IMR-90 (cell line): ENCODE measurements around the gene DSE. TPM values are rescaled to one million over a fixed set of nuclear protein-coding genes. Genes with fewer than 3 reads are reported as not detected.

ENCODE experiments used
- ATAC-seq: fragments of 200-7000 bp; cut with Tn5 transposase; 2 replicates; pipeline ENCODE4 v1.9.1; 2020; ENCODE audit warnings: low read depth, mild to moderate bottlenecking, moderate library complexity
- BruUV-seq: library from RNA; stranded (reverse); fragments of 400-500 nt; replicated peaks from 2 replicates; lab custom pipeline; 2021; lab: Mats Ljungman, UMichigan
- CTCF ChIA-PET: fragments of 300-600 bp; formaldehyde crosslinking; extraction: SDS; loops from one replicate; lab custom pipeline; 2021; ENCODE audit warnings: antibody characterized with exemption; lab: Yijun Ruan, JAX
- POLR2A ChIA-PET: fragments of 300-600 bp; sonication (Branson Sonifier 250); formaldehyde crosslinking; loops from one replicate; lab custom pipeline; 2022; ENCODE audit warnings: antibody characterized with exemption; ENCODE audit not compliant: unreplicated experiment; lab: Charles Lee
- DNase-seq: peaks from one replicate; pipeline ENCODE4 v3.0.0; 2013
- H2AFZ ChIP-seq: replicated peaks from 2 replicates; pipeline ENCODE3; 2013; ENCODE audit warnings: low read length, mild to moderate bottlenecking; ENCODE audit not compliant: poor library complexity
- H2AK5ac ChIP-seq: 2 replicates; pipeline ENCODE4 v1.6.1; 2013; ENCODE audit warnings: low read depth, low read length, inconsistent platforms
- H2AK9ac ChIP-seq: replicated peaks from 2 replicates; pipeline ENCODE3; 2013; ENCODE audit warnings: mild to moderate bottlenecking, low read depth, low read length, moderate library complexity; ENCODE audit not compliant: poor library complexity
- H2BK120ac ChIP-seq: 2 replicates; pipeline ENCODE4 v1.6.1; 2013; ENCODE audit warnings: low read depth, low read length, inconsistent platforms
- H2BK15ac ChIP-seq: 3 replicates; pipeline ENCODE4 v1.6.1; 2013; ENCODE audit warnings: low read depth, low read length, inconsistent platforms
- H2BK20ac ChIP-seq: 2 replicates; pipeline ENCODE4 v1.6.1; 2013; ENCODE audit warnings: low read depth, mild to moderate bottlenecking, inconsistent platforms, low read length, moderate library complexity
- H2BK5ac ChIP-seq: 2 replicates; pipeline ENCODE4 v1.6.1; 2013; ENCODE audit warnings: mild to moderate bottlenecking, low read depth, low read length, inconsistent platforms; ENCODE audit not compliant: poor library complexity, severe bottlenecking
- H3K14ac ChIP-seq: replicated peaks from 2 replicates; pipeline ENCODE4 v1.6.1; 2013; ENCODE audit warnings: low read depth, low read length, inconsistent platforms
- H3K18ac ChIP-seq: 2 replicates; pipeline ENCODE4 v1.6.1; 2013; ENCODE audit warnings: low read depth, low read length, control low read depth
- H3K23ac ChIP-seq: 2 replicates; pipeline ENCODE4 v1.6.1; 2013; ENCODE audit warnings: low read depth, low read length, inconsistent platforms
- H3K27ac ChIP-seq: 2 replicates; pipeline ENCODE4 v1.5.1; 2013; ENCODE audit warnings: mild to moderate bottlenecking, control low read depth, low read length; ENCODE audit not compliant: insufficient read depth
- H3K27me3 ChIP-seq: 2 replicates; pipeline ENCODE4 v1.6.1; 2013; ENCODE audit warnings: low read length; ENCODE audit not compliant: control insufficient read depth, insufficient read depth
- H3K36me3 ChIP-seq: 2 replicates; pipeline ENCODE4 v1.6.1; 2013; ENCODE audit warnings: low read length, mixed read lengths; ENCODE audit not compliant: control insufficient read depth, insufficient read depth
- H3K4ac ChIP-seq: 2 replicates; pipeline ENCODE4 v1.6.1; 2013; ENCODE audit warnings: low read depth, low read length, inconsistent platforms
- H3K4me1 ChIP-seq: 2 replicates; pipeline ENCODE4 v1.6.1; 2013; ENCODE audit warnings: low read length, mixed read lengths; ENCODE audit not compliant: control insufficient read depth, insufficient read depth
- H3K4me2 ChIP-seq: 2 replicates; pipeline ENCODE4 v1.6.1; 2013; ENCODE audit warnings: low read depth, mild to moderate bottlenecking, control low read depth, low read length, moderate library complexity
- H3K4me3 ChIP-seq: 2 replicates; pipeline ENCODE4 v1.5.1; 2013; ENCODE audit warnings: low read depth, mild to moderate bottlenecking, control low read depth, low read length, moderate library complexity; ENCODE audit not compliant: insufficient read depth
- H3K56ac ChIP-seq: 2 replicates; pipeline ENCODE4 v1.6.1; 2013; ENCODE audit warnings: low read length, inconsistent platforms; ENCODE audit not compliant: insufficient read depth; ENCODE audit errors: extremely low read depth
- H3K79me1 ChIP-seq, 2 experiments: 2 replicates each; pipeline ENCODE4 v1.6.1; 2013; ENCODE audit warnings: low read length in 2 of 2, inconsistent platforms in 1 of 2, low read depth in 1 of 2
- H3K9ac ChIP-seq: 2 replicates; pipeline ENCODE4 v1.6.1; 2013; ENCODE audit warnings: low read depth, low read length, control low read depth
- H3K9me1 ChIP-seq: 2 replicates; pipeline ENCODE4 v1.6.1; 2013; ENCODE audit warnings: low read length, inconsistent platforms; ENCODE audit not compliant: insufficient read depth
- H3K9me3 ChIP-seq: 2 replicates; pipeline ENCODE4 v1.6.1; 2013; ENCODE audit warnings: low read length; ENCODE audit not compliant: control insufficient read depth, insufficient read depth
- H4K20me1 ChIP-seq: 2 replicates; pipeline ENCODE4 v1.6.1; 2013; ENCODE audit warnings: low read length, inconsistent platforms; ENCODE audit not compliant: insufficient read depth
- H4K5ac ChIP-seq: 2 replicates; pipeline ENCODE4 v1.6.1; 2013; ENCODE audit warnings: mild to moderate bottlenecking, low read depth, low read length, control low read depth
- H4K8ac ChIP-seq, 2 experiments: 2 replicates each; pipeline ENCODE4 v1.6.1; 2013; ENCODE audit warnings: low read depth in 2 of 2, low read length in 2 of 2, control low read depth in 1 of 2, inconsistent platforms in 1 of 2
- H4K91ac ChIP-seq: 2 replicates; pipeline ENCODE4 v1.6.1; 2013; ENCODE audit warnings: low read depth, low read length, inconsistent platforms; ENCODE audit not compliant: insufficient read depth
- BHLHE40 ChIP-seq: fragments of 150-350 bp; IDR thresholded peaks from 2 replicates; pipeline ENCODE4 v1.6.1; 2016; ENCODE audit warnings: mild to moderate bottlenecking, low read depth, low read length
- CEBPB ChIP-seq: IDR thresholded peaks from 2 replicates; pipeline ENCODE4 v1.6.1; 2012; ENCODE audit warnings: low read depth, low read length, improper control_type of control experiment
- CHD1 ChIP-seq: IDR thresholded peaks from 2 replicates; pipeline ENCODE4 v1.6.1; 2012; ENCODE audit warnings: low read depth, low read length, improper control_type of control experiment
- CTCF ChIP-seq: conservative IDR thresholded peaks from 2 replicates; pipeline ENCODE4 v1.5.1; 2012; ENCODE audit warnings: mild to moderate bottlenecking, low read depth, low read length, improper control_type of control experiment
- ELK1 ChIP-seq: fragments of 150-350 bp; IDR thresholded peaks from 2 replicates; pipeline ENCODE4 v1.6.1; 2016; ENCODE audit warnings: low read depth, mild to moderate bottlenecking, low read length, moderate library complexity, borderline replicate concordance
- FOS ChIP-seq: fragments of 150-350 bp; IDR thresholded peaks from 2 replicates; pipeline ENCODE4 v1.6.1; 2016; ENCODE audit warnings: low read depth, low read length
- MAFK ChIP-seq: IDR thresholded peaks from 2 replicates; pipeline ENCODE4 v1.6.1; 2012; ENCODE audit warnings: low read depth, low read length, improper control_type of control experiment
- MAZ ChIP-seq: IDR thresholded peaks from 2 replicates; pipeline ENCODE4 v1.6.1; 2012; ENCODE audit warnings: low read depth, mild to moderate bottlenecking, low read length, improper control_type of control experiment, moderate library complexity, borderline replicate concordance
- MXI1 ChIP-seq: IDR thresholded peaks from 2 replicates; pipeline ENCODE4 v1.6.1; 2012; ENCODE audit warnings: low read depth, mild to moderate bottlenecking, low read length, moderate library complexity, borderline replicate concordance
- NFE2L2 ChIP-seq: fragments of 150-350 bp; IDR thresholded peaks from 2 replicates; pipeline ENCODE4 v1.6.1; 2016; ENCODE audit warnings: low read depth, mild to moderate bottlenecking, low read length
- POLR2A ChIP-seq: IDR thresholded peaks from 2 replicates; pipeline ENCODE4 v1.6.1; 2012; ENCODE audit warnings: mild to moderate bottlenecking, low read depth, low read length
- RAD21 ChIP-seq: IDR thresholded peaks from 2 replicates; pipeline ENCODE4 v1.6.1; 2012; ENCODE audit warnings: low read length, improper control_type of control experiment
- RCOR1 ChIP-seq: IDR thresholded peaks from 2 replicates; pipeline ENCODE4 v1.6.1; 2012; ENCODE audit warnings: mild to moderate bottlenecking, low read length, improper control_type of control experiment; ENCODE audit not compliant: insufficient replicate concordance
- RFX5 ChIP-seq: IDR thresholded peaks from 2 replicates; pipeline ENCODE4 v1.8.0; 2012; ENCODE audit warnings: low read depth, mild to moderate bottlenecking, low read length, moderate library complexity
- SMC3 ChIP-seq: fragments of 150-350 bp; IDR thresholded peaks from 2 replicates; pipeline ENCODE4 v1.6.1; 2016; ENCODE audit warnings: low read depth, mild to moderate bottlenecking, antibody characterized with exemption, low read length, moderate library complexity
- USF2 ChIP-seq: fragments of 150-350 bp; IDR thresholded peaks from 2 replicates; pipeline ENCODE4 v1.6.1; 2017; ENCODE audit warnings: mild to moderate bottlenecking, antibody characterized with exemption, low read length, low read depth
- WGBS, 2 experiments: methylation state at CpG; one replicate each; pipeline versions ENCODE4 v1.1.5 to v1.1.7; 2013; ENCODE audit warnings: missing lambda C conversion rate in 2 of 2; ENCODE audit not compliant: insufficient read length in 1 of 2; ENCODE audit errors: extremely low coverage in 2 of 2; 5-methylcytosine and 5-hydroxymethylcytosine counted together
- dilution Hi-C: fragments of 300-500 bp; cut with HindIII; formaldehyde crosslinking; loops from one replicate; pipeline ENCODE4 v1.14.3; 2018; ENCODE audit warnings: low sequenced_read_pairs; ENCODE audit not compliant: unreplicated experiment
- in situ Hi-C: fragments of 300-500 bp; cut with MboI; formaldehyde crosslinking; loops from 3 replicates; pipeline ENCODE4 v1.14.3; 2019; ENCODE audit warnings: low sequenced_read_pairs, inconsistent platforms, mixed read lengths
- intact Hi-C: fragments of 100-400 bp; cut with micrococcal nuclease; formaldehyde crosslinking; loops from 2 replicates; pipeline ENCODE4 v1.10.0; 2022
- polyA plus RNA-seq, 3 experiments: library from polyadenylated mRNA; depleted of rRNA; stranded (reverse); fragments of >200 nt; gene quantifications; 2 replicates each; pipeline ENCODE4 v1.2.3, GENCODE V29; 2012; ENCODE audit warnings: low replicate concordance in 1 of 3
- total RNA-seq: library from RNA; depleted of rRNA; stranded (reverse); fragments of >200 nt; gene quantifications from 2 replicates; pipeline ENCODE4 v1.2.3, GENCODE V29; 2012

Gene DSE
- total and polyA plus RNA-seq, 2 of the 4 experiments (the other 2 are of a cell fraction), result 48.0 to 154 TPM

GRCh38 chr6:116365743-116366142 lies 5.0 kb upstream of the DSE start:
- Histone ChIP-seq H3K18ac (no peak overlapping the region; the same call in 1 of the 2 replicates), H4K20me1 (no peaks in the 10 kb centered on the region), H3K79me1 (peaks cover 11 to 19% of the 10 kb centered on the region in 2 experiments), H3K14ac (no peak overlapping the region), H4K5ac (no peak overlapping the region), H2AK5ac (no peak overlapping the region), H3K23ac (no peak overlapping the region), H2BK20ac (no peak overlapping the region), H3K9me3 (no peaks in the 10 kb centered on the region), H2BK120ac (no peak overlapping the region), H2BK5ac (no peak overlapping the region), H3K4me1 (peaks cover 2% of the 10 kb centered on the region), H2AK9ac (no peak overlapping the region), H2AFZ (no peak overlapping the region), H3K4me2 (no peak overlapping the region), H3K9ac (no peak overlapping the region), H4K8ac (no peak overlapping the region), H2BK15ac (no peak overlapping the region), H3K4ac (no peak overlapping the region), H3K56ac (no peak overlapping the region), H3K36me3 (no peaks in the 10 kb centered on the region), H3K9me1 (no peaks in the 10 kb centered on the region), H3K4me3 (no peak overlapping the region), H4K91ac (no peak overlapping the region), H3K27me3 (no peaks in the 10 kb centered on the region), H3K27ac (no peak overlapping the region)
- ChIA-PET CTCF (no interaction called here), POLR2A (no interaction called here)
- in situ Hi-C loops (no loop called here), dilution Hi-C loops (no loop called here), intact Hi-C loops (no loop called here)
- WGBS, 2 experiments, result no CpG with 5 or more reads among the region's 2 CpGs
- TF ChIP-seq CHD1 (no peak), MAFK (no peak), RFX5 (no peak), NFE2L2 (no peak), RAD21 (no peak), ELK1 (no peak), CTCF (no peak), CEBPB (no peak), POLR2A (no peak), RCOR1 (no peak), USF2 (no peak), BHLHE40 (no peak), MXI1 (no peak), SMC3 (no peak), FOS (no peak), MAZ (no peak)
- no peak for DNase-seq
- BruUV-seq, result no TSS peak
- ATAC-seq, result no peak
